Uterus (tissue), 2 donors: ENCODE measurements around the gene SYT9.

Experiments
- POLR2A ChIP-seq, 2 donors: fragments of 450-650 bp; IDR thresholded peaks; one replicate each; pipeline ENCODE4 v1.6.1; 2016; ENCODE audit warnings: antibody characterized with exemption in 2 of 2, mild to moderate bottlenecking in 1 of 2, moderate library complexity in 1 of 2
- TF ChIP-seq, protein P1 (sequence below), 4 experiments: fragments of 200-600 bp in 2 of 4; fragments of 450-650 bp in 2 of 4; sonication (generic) in 2 of 4; IDR thresholded peaks; one replicate each; pipeline ENCODE4 v1.5.1; 2016 to 2019; ENCODE audit warnings: antibody characterized with exemption in 4 of 4, mild to moderate bottlenecking in 2 of 4, moderate library complexity in 1 of 4

DNA sequence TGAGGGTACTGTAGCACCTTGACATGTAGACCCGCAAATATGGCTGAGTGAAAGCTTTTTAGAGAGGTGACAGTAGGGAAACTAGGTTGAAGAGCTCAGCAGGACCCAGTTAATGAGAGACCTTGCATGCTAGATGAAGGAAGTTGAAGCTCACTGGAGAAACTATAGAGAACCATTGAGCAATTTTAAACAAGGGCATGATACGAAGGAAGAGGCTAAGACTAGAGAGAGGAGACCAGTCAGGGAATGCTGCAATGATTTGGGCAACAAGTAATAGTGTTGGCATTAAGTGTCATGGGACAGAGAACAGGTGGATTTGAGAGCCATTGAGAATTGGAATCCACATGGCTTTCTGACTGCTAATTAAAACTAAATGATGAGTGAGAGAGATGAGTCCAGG is 237.7 kb downstream of the SYT9 start:
- TF ChIP-seq, protein P1, sequence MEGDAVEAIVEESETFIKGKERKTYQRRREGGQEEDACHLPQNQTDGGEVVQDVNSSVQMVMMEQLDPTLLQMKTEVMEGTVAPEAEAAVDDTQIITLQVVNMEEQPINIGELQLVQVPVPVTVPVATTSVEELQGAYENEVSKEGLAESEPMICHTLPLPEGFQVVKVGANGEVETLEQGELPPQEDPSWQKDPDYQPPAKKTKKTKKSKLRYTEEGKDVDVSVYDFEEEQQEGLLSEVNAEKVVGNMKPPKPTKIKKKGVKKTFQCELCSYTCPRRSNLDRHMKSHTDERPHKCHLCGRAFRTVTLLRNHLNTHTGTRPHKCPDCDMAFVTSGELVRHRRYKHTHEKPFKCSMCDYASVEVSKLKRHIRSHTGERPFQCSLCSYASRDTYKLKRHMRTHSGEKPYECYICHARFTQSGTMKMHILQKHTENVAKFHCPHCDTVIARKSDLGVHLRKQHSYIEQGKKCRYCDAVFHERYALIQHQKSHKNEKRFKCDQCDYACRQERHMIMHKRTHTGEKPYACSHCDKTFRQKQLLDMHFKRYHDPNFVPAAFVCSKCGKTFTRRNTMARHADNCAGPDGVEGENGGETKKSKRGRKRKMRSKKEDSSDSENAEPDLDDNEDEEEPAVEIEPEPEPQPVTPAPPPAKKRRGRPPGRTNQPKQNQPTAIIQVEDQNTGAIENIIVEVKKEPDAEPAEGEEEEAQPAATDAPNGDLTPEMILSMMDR (IDR thresholded peaks at IDR 0.05) = no peak
- TF ChIP-seq POLR2A (IDR thresholded peaks at IDR 0.05) = no peak
